ENCODE results near the gene PON2.
"Not testable (repeated sequence)": the region's sequence is repeated elsewhere in the genome, so short reads cannot be mapped to it uniquely, and the experiment has no call there.

PON2 gene

DNA sequence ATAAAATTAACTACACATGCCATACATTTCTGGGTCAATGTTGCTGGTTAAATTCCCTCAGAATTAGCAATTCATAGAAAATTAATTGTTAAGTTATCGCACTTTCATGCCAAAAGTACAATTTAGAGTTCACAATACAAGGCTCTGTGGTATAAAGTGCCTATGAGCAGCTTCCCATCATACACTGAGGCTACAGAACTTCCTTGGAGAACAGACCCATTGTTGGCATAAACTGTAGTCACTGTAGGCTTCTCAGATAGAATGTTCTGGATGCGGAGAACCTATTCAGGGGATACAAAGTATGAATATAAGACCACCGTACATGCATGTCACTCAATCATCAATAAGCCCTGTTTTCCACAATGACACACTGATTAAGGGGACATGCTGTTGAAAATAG is 29.6 kb downstream of the PON2 start:
- DNase-seq (ENCODE audit: low read depth) = no peak

DNA sequence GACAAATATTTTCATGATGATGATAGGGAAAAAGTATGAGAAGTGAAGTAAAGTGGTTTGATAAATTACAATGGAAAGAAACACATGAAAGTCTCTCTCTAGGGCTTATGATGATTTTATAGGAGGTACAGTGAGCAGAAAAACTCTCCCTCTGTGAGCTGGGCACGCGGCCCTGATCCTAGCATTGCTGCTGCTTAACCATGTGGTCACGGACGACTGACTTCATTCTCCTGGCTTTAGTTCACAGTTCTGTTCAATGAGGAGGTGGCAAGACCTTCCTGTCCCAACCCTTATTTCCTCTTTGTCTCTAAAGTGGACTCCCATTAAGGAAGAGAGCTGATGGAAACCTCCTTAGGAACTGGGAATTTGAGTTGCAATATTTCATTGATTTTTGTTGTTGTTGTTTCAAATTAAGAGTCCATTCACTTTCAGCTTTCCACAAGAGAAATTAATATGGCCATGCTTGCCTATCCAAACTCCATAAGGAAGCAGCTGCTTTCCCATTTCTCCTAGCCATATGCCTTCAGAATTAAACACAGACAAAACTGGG is 30.4 kb downstream of the PON2 start:
- DNase-seq (ENCODE audit: low read depth) = no peak

DNA sequence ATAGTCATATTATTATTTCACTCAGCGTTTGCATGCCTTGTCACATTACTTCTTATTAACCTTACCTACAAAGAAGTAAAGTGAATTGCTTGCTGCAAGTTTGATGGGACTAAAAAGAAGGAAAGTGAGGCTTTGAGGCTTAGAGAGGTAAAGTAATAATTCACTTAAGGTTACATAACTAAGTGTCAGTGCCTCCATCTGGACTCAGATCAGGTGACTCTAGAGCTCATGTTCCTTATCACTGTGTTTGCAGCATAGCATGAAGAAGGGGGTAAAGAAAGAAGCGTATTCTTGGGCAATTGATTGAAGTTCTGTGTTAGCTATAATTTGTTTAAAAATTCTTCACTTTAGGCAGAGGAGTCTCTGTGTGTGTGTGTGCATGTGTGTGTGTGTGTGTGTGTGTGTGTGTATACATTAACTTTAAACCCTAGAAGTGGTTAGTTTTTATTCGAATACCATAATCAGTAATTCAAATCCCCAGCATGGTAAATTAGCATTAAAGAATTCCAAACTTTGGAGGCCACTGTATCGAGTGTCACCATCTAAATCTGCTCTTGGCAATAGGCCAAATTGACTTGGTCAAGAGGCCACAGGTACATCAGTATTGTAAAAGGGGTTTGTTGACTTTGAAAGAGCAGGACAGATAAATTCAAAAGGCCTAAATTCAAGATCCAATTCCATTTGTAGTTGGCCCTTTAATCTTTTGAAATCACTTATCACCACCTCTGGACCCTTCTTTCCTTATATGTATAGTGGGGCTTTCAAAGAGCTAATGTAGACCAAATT is 36.5 kb downstream of the PON2 start:
- DNase-seq (ENCODE audit: low read depth) = no peak

DNA sequence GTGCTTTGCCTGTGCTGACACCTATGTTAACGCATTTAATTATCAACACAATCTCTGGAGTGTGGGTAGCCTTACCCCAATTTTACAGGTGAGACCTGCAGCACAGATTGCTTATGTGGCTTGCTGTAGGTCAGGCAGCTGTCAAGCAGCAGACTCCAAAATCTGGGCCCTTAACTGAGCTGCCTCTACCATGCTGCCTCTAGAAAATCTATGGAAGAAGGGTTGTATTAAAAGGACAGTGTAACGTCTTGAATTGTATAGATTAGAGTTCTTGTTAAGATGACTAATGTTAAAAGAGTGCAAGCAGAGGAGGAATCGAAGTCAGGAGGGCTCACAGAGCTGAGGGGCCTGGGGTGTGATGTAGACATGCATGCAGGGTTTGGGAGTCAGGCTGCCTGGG is 37.4 kb downstream of the PON2 start:
- DNase-seq (ENCODE audit: low read depth) = no peak

DNA sequence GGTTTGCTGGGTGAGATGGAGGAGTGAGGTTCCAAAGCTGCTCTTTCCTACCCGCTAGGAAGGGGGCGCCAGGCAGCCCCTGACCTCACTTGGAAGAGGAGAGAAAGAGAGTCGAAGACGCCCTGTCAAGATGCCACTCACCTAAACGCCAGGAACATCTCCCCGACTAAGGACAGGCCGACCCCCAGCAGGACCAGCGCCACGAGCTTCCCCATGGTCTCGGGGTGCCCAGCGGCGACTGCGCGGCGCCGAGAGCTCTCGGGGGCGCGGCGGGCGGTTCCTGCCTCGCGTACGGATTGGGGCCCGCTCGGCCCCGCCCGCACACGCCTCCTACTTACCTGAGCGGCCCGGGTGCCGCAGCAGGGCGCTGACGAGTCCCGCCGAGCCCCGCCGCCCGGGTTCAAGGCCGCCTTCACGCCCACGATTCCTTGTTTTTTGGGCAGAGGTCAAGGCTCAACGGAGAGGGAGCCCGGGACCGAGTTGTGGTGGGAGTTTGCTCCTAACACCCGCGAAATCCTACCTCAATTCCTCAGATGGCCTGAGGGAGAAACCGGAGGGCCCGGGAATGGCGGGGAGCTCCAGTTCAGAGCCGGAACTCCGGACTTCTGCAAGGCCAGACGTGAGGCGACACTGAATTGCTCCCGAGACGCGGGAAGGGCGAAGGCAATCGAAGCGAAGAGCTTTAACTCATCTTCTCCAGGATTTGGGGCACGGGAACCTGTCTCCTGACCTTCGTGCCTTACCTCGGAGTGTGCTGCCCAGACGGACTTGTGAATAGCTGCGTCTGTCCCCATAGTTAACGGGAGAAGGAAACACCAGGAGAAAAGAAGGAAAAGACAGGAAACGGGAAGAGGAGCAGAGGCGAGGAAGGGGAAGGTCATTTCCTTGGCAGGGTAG is 38.4 kb downstream of the PON2 start, which contains the start of gene PON3:
Gene PON3 (minus strand): TSS at position 240 of the 897 bp plus-strand sequence. CDS start 25 bp downstream, at position 215.
- DNase-seq (ENCODE audit: low read depth) = no peak

DNA sequence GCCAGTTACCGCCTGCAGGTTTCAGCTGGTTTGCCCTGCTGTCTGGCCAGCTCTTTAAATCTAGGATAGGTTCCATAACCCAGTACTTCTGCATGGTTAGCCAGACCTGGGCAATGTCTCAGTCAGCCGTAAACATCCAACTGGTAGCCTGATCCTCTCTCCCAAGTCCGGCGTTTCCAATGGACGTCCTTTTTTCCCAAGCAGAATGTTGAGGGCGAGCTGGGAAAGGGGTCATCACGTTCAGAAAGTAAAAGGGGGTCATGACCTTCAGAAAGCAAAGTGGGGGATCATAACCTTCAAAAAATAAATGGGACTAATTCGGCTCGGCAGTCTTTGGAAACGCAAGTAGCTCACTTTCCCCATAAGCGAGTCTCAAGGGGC is 39.1 kb downstream of the PON2 start:
- no peak for DNase-seq (ENCODE audit: low read depth)

DNA sequence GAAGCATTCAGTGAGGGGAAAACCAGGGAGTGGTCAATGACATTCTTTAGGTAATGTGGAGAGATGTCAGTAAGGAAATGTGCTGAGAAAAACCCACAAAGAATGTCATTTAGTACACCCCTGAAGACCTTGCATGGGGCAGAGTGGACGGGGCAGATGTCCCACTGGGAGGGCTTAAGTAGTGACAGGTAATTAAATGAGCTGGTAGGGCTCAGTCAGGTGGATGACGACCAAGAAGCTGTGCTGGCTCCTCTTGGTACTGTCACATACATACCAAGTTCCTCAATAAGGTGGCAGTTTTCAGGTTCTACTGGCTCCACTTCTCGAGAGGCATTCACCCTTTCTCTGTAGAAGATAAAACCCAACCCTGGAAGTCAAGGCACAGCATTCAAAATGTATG is 40.5 kb downstream of the PON2 start:
- no peak for DNase-seq (ENCODE audit: low read depth)

DNA sequence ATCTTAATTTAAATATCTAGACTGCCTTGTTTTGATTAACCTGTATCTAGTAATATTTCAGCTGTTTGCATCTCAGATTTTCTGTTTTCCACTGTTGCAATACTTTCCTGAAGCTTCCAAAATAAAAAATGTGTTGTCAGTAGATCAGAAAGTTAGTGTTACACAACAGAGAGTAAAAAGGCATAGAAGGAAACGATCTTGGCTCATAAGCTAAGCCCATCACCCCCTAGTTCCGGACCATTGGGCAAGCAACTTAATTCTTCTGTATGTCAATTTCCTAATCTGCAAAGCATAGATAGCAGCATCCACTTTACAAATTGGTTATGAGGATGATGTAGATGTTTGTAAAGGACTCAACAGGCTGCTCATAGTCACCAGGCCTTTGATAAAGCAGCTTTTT is 43.1 kb downstream of the PON2 start:
- no peak for DNase-seq (ENCODE audit: low read depth)

DNA sequence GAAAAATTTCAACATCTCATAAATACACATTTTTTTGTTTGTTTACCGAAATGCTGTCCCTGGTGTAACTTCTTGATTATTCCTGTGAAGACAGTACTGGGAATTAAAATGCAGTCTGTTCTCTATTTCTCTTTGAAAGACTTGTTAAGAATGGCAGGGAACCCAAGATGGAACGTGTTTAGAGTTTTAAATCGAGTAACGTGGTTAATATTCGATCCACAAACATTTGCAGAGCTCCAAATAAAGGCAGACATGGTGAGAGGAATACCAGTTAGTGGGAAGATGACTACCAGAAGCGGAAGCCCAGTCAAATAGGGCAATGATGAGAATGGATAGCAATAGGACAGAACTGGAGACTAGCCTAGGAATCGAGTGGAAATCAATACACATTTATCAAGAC is 45.3 kb downstream of the PON2 start:
- no peak for DNase-seq (ENCODE audit: low read depth)

DNA sequence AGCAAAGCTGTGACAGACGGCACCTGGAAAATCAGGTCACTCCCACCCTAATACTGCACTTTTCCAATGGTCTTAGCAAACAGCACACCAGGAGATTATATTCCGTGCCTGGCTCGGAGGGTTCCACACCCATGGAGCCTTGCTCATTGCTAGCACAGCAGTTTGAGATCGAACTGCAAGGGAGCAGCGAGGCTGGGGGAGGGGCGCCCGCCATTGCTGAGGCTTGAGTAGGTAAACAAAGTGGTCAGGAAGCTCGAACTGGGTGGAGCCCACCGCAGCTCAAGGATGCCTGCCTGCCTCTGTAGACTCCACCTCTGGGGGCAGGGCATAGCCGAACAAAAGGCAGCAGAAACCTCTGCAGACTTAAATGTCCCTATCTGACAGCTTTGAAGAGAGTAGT is 55.4 kb downstream of the PON2 start:
- not testable (repeated sequence) for DNase-seq (ENCODE audit: low read depth)

DNA sequence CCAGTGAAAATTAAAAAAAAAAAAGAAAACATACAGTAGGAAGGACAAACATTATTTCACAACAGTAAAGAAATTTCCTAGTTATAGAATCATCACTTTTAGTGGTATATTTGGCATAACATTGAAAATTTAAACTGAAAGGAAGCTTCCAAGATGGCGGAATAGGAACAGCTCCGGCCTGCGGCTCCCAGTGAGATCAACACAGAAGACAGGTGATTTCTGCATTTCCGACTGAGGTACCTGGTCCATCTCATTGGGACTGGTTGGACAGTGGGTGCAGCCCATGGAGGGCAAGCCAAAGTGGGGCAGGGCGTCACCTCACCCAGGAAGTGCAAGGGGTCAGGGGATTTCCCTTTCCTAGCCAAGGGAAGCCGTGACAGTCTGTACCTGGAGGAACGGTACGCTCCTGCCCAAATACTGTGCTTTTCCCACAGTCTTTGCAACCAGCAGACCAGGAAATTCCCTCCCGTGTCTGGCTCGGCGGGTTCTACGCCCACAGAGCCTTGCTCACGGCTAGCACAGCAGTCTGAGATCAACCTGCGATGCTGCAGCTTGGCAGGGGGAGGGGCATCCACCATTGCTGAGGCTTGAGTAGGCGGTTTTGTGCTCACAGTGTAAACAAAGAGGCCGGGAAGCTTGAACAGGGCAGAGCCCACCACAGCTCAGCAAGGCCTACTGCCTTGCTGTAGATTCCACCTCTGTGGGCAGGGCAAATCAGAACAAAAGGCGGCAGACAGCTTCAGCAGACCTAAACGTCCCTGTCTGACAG is 58.0 kb downstream of the PON2 start:
- DNase-seq (ENCODE audit: low read depth) = no peak

DNA sequence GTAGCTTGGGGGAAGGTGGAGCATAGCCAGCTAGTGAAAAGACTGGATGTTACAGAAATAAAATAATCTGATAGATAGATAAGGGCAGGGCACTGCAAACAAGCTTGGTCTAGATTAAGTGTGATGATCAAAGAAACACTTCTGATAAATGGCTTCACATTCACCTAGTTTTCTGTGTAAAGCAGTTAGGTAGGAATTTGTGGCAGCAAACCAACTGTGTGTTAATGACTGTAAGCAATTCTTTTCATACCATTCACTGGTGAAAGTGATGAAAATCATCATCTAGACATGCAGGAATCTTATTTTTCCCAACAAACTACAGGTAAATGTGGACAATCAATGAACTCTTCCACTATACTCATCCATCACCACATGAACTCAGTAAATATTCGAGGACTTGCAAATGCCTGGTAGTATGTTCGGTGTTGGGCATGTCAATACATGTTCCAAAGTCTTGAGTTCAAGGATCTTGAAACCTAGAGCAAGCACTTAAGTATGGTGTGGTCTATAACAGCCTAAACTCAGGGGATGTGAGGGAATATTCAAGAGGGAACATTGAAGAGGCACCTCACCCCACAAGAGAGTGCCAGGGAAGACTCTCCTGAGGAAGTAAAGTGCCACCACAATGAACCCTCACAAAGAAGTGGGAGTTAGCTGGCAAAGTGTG is 59.1 kb downstream of the PON2 start:
- no peak for DNase-seq (ENCODE audit: low read depth)

DNA sequence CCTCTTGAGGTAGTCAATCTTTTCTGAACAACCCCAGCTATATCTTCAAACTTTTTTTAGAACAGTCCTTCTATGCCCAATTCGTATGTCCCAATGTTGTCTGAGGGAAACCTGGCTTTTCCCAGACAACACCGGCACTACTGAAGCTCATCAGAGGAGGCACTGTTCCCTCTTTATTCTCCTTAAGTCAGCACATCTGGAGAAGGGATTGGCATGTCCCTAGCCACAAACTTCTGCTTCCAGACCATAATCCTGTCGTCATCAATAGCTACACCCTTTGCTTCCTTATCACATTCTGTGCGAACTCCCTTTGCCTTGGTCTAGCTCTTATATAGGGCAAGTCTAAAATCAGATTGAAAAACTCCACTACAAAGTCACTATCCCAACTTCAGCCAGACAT is 61.5 kb downstream of the PON2 start:
- no peak for DNase-seq (ENCODE audit: low read depth)

DNA sequence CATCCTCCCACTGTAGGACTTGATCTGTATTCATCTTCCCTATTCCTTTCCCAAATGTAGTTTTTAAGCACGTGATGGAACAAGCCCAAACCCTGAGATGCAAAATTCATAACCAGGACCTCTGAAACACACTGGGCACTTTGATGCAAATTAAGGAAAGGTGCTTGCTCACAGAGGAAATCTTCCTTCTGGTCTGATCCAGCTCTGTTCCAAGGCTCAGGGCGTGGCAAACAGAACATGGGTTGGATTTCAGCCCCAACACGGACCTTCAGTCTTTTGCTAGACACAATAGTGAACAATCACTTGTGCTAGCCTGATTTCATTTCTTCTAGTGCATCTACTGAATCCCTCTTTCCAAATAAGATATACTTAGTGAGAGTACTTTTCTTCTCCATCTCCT is 66.6 kb downstream of the PON2 start:
- DNase-seq (ENCODE audit: low read depth) = no peak

DNA sequence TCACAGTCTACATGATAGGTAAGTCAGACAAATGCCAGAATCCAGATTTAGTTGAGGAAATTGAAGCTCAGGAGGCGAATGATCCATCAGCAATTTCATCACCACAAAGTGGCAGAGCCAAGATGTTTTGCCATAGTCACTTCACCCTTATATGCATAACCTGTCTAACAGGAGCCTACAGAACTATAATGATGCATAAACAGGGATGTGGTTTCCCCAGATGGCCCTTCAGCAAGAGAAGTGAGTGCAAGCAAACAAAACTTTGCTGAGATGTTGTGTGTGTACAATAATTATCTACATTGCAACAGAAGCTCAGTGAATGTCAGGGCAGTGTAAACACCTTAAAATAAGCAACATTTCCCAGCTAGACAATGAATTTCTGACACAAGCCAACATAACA is 67.2 kb downstream of the PON2 start:
- DNase-seq (ENCODE audit: low read depth) = no peak

DNA sequence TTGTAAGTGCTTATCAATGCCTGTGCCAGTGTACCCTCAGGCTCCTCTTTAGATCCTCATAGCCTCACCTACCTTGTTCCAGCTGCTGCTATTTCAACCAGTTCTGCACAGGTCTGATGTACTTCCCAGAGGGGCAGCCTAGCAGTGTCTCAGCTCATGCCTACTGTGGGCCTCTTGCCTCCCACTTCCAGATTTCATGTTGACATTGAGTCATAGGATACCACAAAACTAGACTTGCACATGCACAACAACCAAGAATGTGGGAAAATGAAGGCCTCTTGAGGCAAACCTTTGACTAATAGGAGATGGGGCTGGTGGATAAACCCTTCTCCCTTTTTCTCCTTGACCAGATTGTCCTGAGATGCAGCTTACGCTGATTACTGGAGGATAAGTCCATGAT is 69.7 kb downstream of the PON2 start:
- no peak for DNase-seq (ENCODE audit: low read depth)

DNA sequence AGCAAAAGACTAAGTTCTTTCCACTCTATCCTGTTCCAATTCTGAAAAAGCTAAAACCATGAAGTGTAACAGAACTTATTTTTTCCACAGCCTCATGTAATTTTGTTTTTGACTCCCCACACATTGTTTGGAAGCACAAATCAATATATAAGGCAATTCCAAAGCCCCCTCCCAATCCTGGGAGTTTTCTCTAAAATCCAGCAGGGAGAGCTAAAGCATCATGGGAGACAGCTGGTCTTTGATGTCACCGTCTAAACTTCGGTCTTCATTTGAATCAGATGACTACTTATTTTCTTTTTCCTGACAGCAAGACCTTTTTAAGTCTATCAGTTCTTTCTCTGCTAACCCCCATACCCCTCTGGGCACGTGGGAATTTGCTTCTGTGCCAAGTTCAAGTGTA is 77.2 kb downstream of the PON2 start:
- no peak for DNase-seq (ENCODE audit: low read depth)

All from stimulated activated CD8-positive, alpha-beta memory T cell treated with anti-CD3 and anti-CD28 coated beads, Interleukin-12 subunit alpha, Interleukin-12 subunit beta, amount 100 ng/mL, for 4 hours (primary cell).